Panc1 (cell line): ENCODE measurements around the gene PTPRK. TPM values are rescaled to one million over a fixed set of nuclear protein-coding genes. Genes with fewer than 3 reads are reported as not detected.
A peak's percentile ranks its signal among the peaks of the same experiment; 100 is the strongest.

ENCODE experiments used
- ATAC-seq: fragments of 200-7000 bp; cut with Tn5 transposase; 2 replicates; pipeline ENCODE4 v1.9.1; 2020; ENCODE audit warnings: mild to moderate bottlenecking, moderate library complexity
- BruUV-seq: library from RNA; stranded (reverse); fragments of 400-500 nt; replicated peaks from 2 replicates; lab custom pipeline; 2021; lab: Mats Ljungman, UMichigan
- CTCF ChIA-PET: fragments of 300-600 bp; sonication (Branson Sonifier 250); formaldehyde crosslinking; loops from one replicate; lab custom pipeline; 2022; ENCODE audit warnings: antibody characterized with exemption; lab: Charles Lee
- POLR2A ChIA-PET: fragments of 300-600 bp; sonication (Branson Sonifier 250); formaldehyde crosslinking; loops from one replicate; lab custom pipeline; 2022; ENCODE audit warnings: antibody characterized with exemption; lab: Charles Lee
- DNase-seq: peaks from one replicate; pipeline ENCODE4 v3.0.0-alpha.2; 2010; ENCODE audit warnings: low read depth, low spot score
- H3K27ac ChIP-seq: 2 replicates; pipeline ENCODE4 v1.5.1; 2011; ENCODE audit warnings: mild to moderate bottlenecking, low read length, inconsistent platforms
- H3K27me3 ChIP-seq: fragments of 200-500 bp; sonication (Bioruptor generic); 2 replicates; pipeline ENCODE4 v1.6.0; 2014; ENCODE audit warnings: low read length, inconsistent platforms; ENCODE audit not compliant: control insufficient read depth, insufficient read depth
- H3K36me3 ChIP-seq: fragments of 200-500 bp; sonication (Bioruptor generic); 2 replicates; pipeline ENCODE4 v1.5.1; 2014; ENCODE audit warnings: inconsistent platforms, mild to moderate bottlenecking, low read length, moderate library complexity; ENCODE audit not compliant: control insufficient read depth, insufficient read depth
- H3K4me1 ChIP-seq: 2 replicates; pipeline ENCODE4 v1.5.1; 2011; ENCODE audit warnings: inconsistent platforms, mild to moderate bottlenecking, low read length, moderate library complexity; ENCODE audit not compliant: control insufficient read depth, insufficient read depth
- H3K4me3 ChIP-seq, 2 experiments: 2 replicates each; pipeline ENCODE4 v1.5.1; 2011 to 2012; ENCODE audit warnings: low read depth in 2 of 2, low read length in 2 of 2, mild to moderate bottlenecking in 2 of 2, inconsistent platforms in 1 of 2, moderate library complexity in 1 of 2
- H3K9me3 ChIP-seq: fragments of 200-500 bp; sonication (Bioruptor generic); 2 replicates; pipeline ENCODE4 v1.5.1; 2014; ENCODE audit warnings: low read depth, mild to moderate bottlenecking, inconsistent platforms, low read length, moderate library complexity; ENCODE audit not compliant: control insufficient read depth, insufficient read depth
- CTCF ChIP-seq: fragments of 450-650 bp; IDR thresholded peaks from 2 replicates; pipeline ENCODE4 v1.5.1; 2017; ENCODE audit warnings: mild to moderate bottlenecking
- POLR2AphosphoS5 ChIP-seq: IDR thresholded peaks from 2 replicates; pipeline ENCODE4 v1.6.1; 2012; ENCODE audit warnings: mild to moderate bottlenecking, low read depth, low read length, moderate library complexity
- REST ChIP-seq, 2 experiments: IDR thresholded peaks; 2 replicates each; pipeline ENCODE4 v1.6.1; 2011 to 2012; ENCODE audit warnings: low read depth in 2 of 2, control low read depth in 1 of 2, low read length in 1 of 2, mild to moderate bottlenecking in 1 of 2, moderate library complexity in 1 of 2; ENCODE audit not compliant: insufficient read depth in 1 of 2
- SIN3A ChIP-seq: IDR thresholded peaks from 2 replicates; pipeline ENCODE4 v1.6.1; 2012; ENCODE audit warnings: low read depth, mild to moderate bottlenecking, low read length, moderate library complexity, borderline replicate concordance; ENCODE audit not compliant: insufficient read depth
- TCF7L2 ChIP-seq: IDR thresholded peaks from 2 replicates; pipeline ENCODE4 v1.6.1; 2011; ENCODE audit warnings: mild to moderate bottlenecking, low read depth, low read length, inconsistent platforms
- in situ Hi-C: cut with HindIII; loops from 2 replicates; pipeline ENCODE4 v1.10.0; 2016; ENCODE audit warnings: low sequenced_read_pairs, low pct_unique_long_range_greater_than_20kb
- intact Hi-C: fragments of 100-400 bp; cut with micrococcal nuclease; formaldehyde crosslinking; loops from one replicate; pipeline ENCODE4 v1.10.0; 2022; ENCODE audit not compliant: unreplicated experiment
- total RNA-seq: library from RNA; stranded (reverse); gene quantifications from one replicate; pipeline ENCODE4 v1.2.1, GENCODE V29; 2021; ENCODE audit not compliant: unreplicated experiment

PTPRK gene
- total RNA-seq, 1 experiment from 2014 or later = 61.8 TPM

- TF ChIP-seq REST (IDR thresholded peaks at IDR 0.05; ENCODE audit: insufficient read depth in 1 of 2, low read depth in 2 of 2, low read length in 1 of 2) (no peak), CTCF (no peak), POLR2AphosphoS5 (no peak), TCF7L2 (no peak), SIN3A (no peak)
- in situ Hi-C loops = no loop called here
- Histone ChIP-seq H3K4me3 (no peak overlapping the region), H3K4me1 (no peaks in the 10 kb centered on the region), H3K9me3 (no peaks in the 10 kb centered on the region), H3K27ac (no peak overlapping the region), H3K27me3 (no peaks in the 10 kb centered on the region), H3K36me3 (no peaks in the 10 kb centered on the region)
- ChIA-PET POLR2A (no interaction called here), CTCF (no interaction called here)
- ATAC-seq (no peak), DNase-seq (no peak)
- intact Hi-C loops = no loop called here
- BruUV-seq = no TSS peak
Observed at GRCh38 chr6:127956956-127957355, 563.4 kb downstream of the PTPRK start.

- Histone ChIP-seq H3K9me3 (no peaks in the 10 kb centered on the region), H3K4me3 (no peak overlapping the region), H3K27ac (no peak overlapping the region), H3K36me3 (no peaks in the 10 kb centered on the region), H3K4me1 (no peaks in the 10 kb centered on the region), H3K27me3 (no peaks in the 10 kb centered on the region)
- DNase-seq (no peak), ATAC-seq (no peak)
- ChIA-PET POLR2A (no interaction called here), CTCF (no interaction called here)
- TF ChIP-seq CTCF (peak; percentile 26), REST (IDR thresholded peaks at IDR 0.05; ENCODE audit: insufficient read depth in 1 of 2, low read depth in 2 of 2, low read length in 1 of 2) (no peak), SIN3A (no peak), TCF7L2 (no peak)
- no TSS peak for BruUV-seq
- intact Hi-C loops = no loop called here
- in situ Hi-C loops = no loop called here
Observed at GRCh38 chr6:127956260-127956888, 564.0 kb downstream of the PTPRK start.
